HuH-7 (cell line): Measurements from ENCODE around the gene PARD6B.
"Not testable (repeated sequence)": the region's sequence is repeated elsewhere in the genome, so short reads cannot be mapped to it uniquely, and the experiment has no call there.

Experiments used
- DNase-seq: peaks from one replicate; pipeline ENCODE4 v3.0.0; 2011; ENCODE audit warnings: low spot score

PARD6B gene

GRCh38 chr20:50776122-50776817, 44.9 kb downstream of the PARD6B start:
- no peak for DNase-seq

GRCh38 chr20:50777373-50777772, 46.0 kb downstream of the PARD6B start:
- DNase-seq = no peak

- DNase-seq = not testable (repeated sequence)
Measured at GRCh38 chr20:50778994-50779393, 47.6 kb downstream of the PARD6B start.

GRCh38 chr20:50783390-50783789, 52.0 kb downstream of the PARD6B start:
- DNase-seq = no peak

GRCh38 chr20:50783903-50784302, 52.5 kb downstream of the PARD6B start:
- no peak for DNase-seq

- no peak for DNase-seq
Measured at GRCh38 chr20:50784464-50784863, 53.1 kb downstream of the PARD6B start.

GRCh38 chr20:50786703-50787102, 55.3 kb downstream of the PARD6B start:
- DNase-seq = no peak

GRCh38 chr20:50787181-50787580, 55.8 kb downstream of the PARD6B start:
- DNase-seq = no peak

- DNase-seq = peak; percentile 91
Measured at GRCh38 chr20:50788045-50788991, 56.9 kb downstream of the PARD6B start.

- DNase-seq = no peak
Measured at GRCh38 chr20:50789968-50790650, 58.7 kb downstream of the PARD6B start.

- DNase-seq = peak; percentile 93
Measured at GRCh38 chr20:50790651-50791277, 59.4 kb downstream of the PARD6B start.

- no peak for DNase-seq
Measured at GRCh38 chr20:50792708-50793574, 61.6 kb downstream of the PARD6B start.

GRCh38 chr20:50793575-50794016, 62.2 kb downstream of the PARD6B start:
- DNase-seq = not testable (repeated sequence)

- peak; percentile 51 for DNase-seq
Measured at GRCh38 chr20:50794181-50794845, 62.9 kb downstream of the PARD6B start.

- peak; percentile 93 for DNase-seq
Measured at GRCh38 chr20:50794846-50795634, 63.7 kb downstream of the PARD6B start, which contains the start of gene BCAS4. TSS of gene BCAS4 (plus strand) at chr20:50795061. CDS start at chr20:50795084, 23 bp downstream.

GRCh38 chr20:50797142-50797541, 65.8 kb downstream of the PARD6B start:
- DNase-seq = no peak

- DNase-seq = no peak
Measured at GRCh38 chr20:50798650-50799049, 67.3 kb downstream of the PARD6B start.

- DNase-seq = no peak
Measured at GRCh38 chr20:50799176-50799889, 68.0 kb downstream of the PARD6B start.
